ENCODE data around the gene PSD2. TPM values are rescaled to one million over a fixed set of nuclear protein-coding genes. Genes with fewer than 3 reads are reported as not detected.

Gene PSD2
- total and polyA plus RNA-seq, 2 donors, result 0.82 to 0.90 TPM

- H3K36me3 ChIP-seq (ENCODE audit: control insufficient read depth in 2 of 2, insufficient read depth in 2 of 2, low read length in 1 of 2), result no peaks in the 10 kb centered on the region
- no peaks in the 10 kb centered on the region for H3K9me3 ChIP-seq (ENCODE audit: control insufficient read depth in 2 of 2, insufficient read depth in 1 of 2, low read length in 1 of 2)
- no peaks in the 10 kb centered on the region for H3K4me1 ChIP-seq (ENCODE audit: control insufficient read depth in 2 of 2, insufficient read depth in 2 of 2, low read length in 2 of 2)
- peaks cover 0 to 2% of the 10 kb centered on the region in 2 donors for H3K27me3 ChIP-seq (ENCODE audit: control insufficient read depth in 2 of 2, insufficient read depth in 1 of 2, low read length in 1 of 2)
- no peak overlapping the region for H3K27ac ChIP-seq (ENCODE audit: low read depth in 1 of 2, low read length in 1 of 2)
- DNase-seq (ENCODE audit: low read depth in 6 of 9, low spot score in 9 of 9), result no peak
- no peak overlapping the region for H3K4me3 ChIP-seq (ENCODE audit: low read length in 2 of 2)
- 90% methylated on average over 11 of the region's 11 CpGs for WGBS
Observed at GRCh38 chr5:139814704-139815280, 19.2 kb downstream of the PSD2 start.

GRCh38 chr5:139816566-139816965 is 21.0 kb downstream of the PSD2 start:
- H3K36me3 ChIP-seq (ENCODE audit: control insufficient read depth in 2 of 2, insufficient read depth in 2 of 2, low read length in 1 of 2), result no peaks in the 10 kb centered on the region
- no peaks in the 10 kb centered on the region for H3K9me3 ChIP-seq (ENCODE audit: control insufficient read depth in 2 of 2, insufficient read depth in 1 of 2, low read length in 1 of 2)
- 95% methylated on average over 12 of the region's 12 CpGs for WGBS
- H3K4me1 ChIP-seq (ENCODE audit: control insufficient read depth in 2 of 2, insufficient read depth in 2 of 2, low read length in 2 of 2), result no peaks in the 10 kb centered on the region
- H3K27ac ChIP-seq (ENCODE audit: low read depth in 1 of 2, low read length in 1 of 2), result no peak overlapping the region
- DNase-seq (ENCODE audit: low read depth in 6 of 9, low spot score in 9 of 9), result no peak
- peaks cover 0 to 5% of the 10 kb centered on the region in 2 donors for H3K27me3 ChIP-seq (ENCODE audit: control insufficient read depth in 2 of 2, insufficient read depth in 1 of 2, low read length in 1 of 2)
- no peak overlapping the region for H3K4me3 ChIP-seq (ENCODE audit: low read length in 2 of 2)

- Histone ChIP-seq H3K36me3 (ENCODE audit: control insufficient read depth in 2 of 2, insufficient read depth in 2 of 2, low read length in 1 of 2) (no peaks in the 10 kb centered on the region), H3K27ac (ENCODE audit: low read depth in 1 of 2, low read length in 1 of 2) (no peak overlapping the region), H3K9me3 (ENCODE audit: control insufficient read depth in 2 of 2, insufficient read depth in 1 of 2, low read length in 1 of 2) (no peaks in the 10 kb centered on the region), H3K4me3 (ENCODE audit: low read length in 2 of 2) (no peak overlapping the region), H3K4me1 (ENCODE audit: control insufficient read depth in 2 of 2, insufficient read depth in 2 of 2, low read length in 2 of 2) (no peaks in the 10 kb centered on the region), H3K27me3 (ENCODE audit: control insufficient read depth in 2 of 2, insufficient read depth in 1 of 2, low read length in 1 of 2) (peaks cover 0 to 5% of the 10 kb centered on the region in 2 donors)
- 95% methylated on average over 8 of the region's 8 CpGs for WGBS
- DNase-seq (ENCODE audit: low read depth in 6 of 9, low spot score in 9 of 9), result no peak
Observed at GRCh38 chr5:139817362-139817761, 21.8 kb downstream of the PSD2 start.

GRCh38 chr5:139817970-139818369 is 22.4 kb downstream of the PSD2 start:
- Histone ChIP-seq H3K27ac (ENCODE audit: low read depth in 1 of 2, low read length in 1 of 2) (no peak overlapping the region), H3K27me3 (ENCODE audit: control insufficient read depth in 2 of 2, insufficient read depth in 1 of 2, low read length in 1 of 2) (peaks cover 0 to 5% of the 10 kb centered on the region in 2 donors), H3K4me3 (ENCODE audit: low read length in 2 of 2) (no peak overlapping the region), H3K9me3 (ENCODE audit: control insufficient read depth in 2 of 2, insufficient read depth in 1 of 2, low read length in 1 of 2) (no peaks in the 10 kb centered on the region), H3K36me3 (ENCODE audit: control insufficient read depth in 2 of 2, insufficient read depth in 2 of 2, low read length in 1 of 2) (no peaks in the 10 kb centered on the region), H3K4me1 (ENCODE audit: control insufficient read depth in 2 of 2, insufficient read depth in 2 of 2, low read length in 2 of 2) (no peaks in the 10 kb centered on the region)
- WGBS, result 89% methylated on average over 3 of the region's 3 CpGs
- DNase-seq (ENCODE audit: low read depth in 6 of 9, low spot score in 9 of 9), result no peak

- Histone ChIP-seq H3K4me1 (ENCODE audit: control insufficient read depth in 2 of 2, insufficient read depth in 2 of 2, low read length in 2 of 2) (no peaks in the 10 kb centered on the region), H3K4me3 (ENCODE audit: low read length in 2 of 2) (no peak overlapping the region), H3K27me3 (ENCODE audit: control insufficient read depth in 2 of 2, insufficient read depth in 1 of 2, low read length in 1 of 2) (peaks cover 0 to 3% of the 10 kb centered on the region in 2 donors), H3K27ac (ENCODE audit: low read depth in 1 of 2, low read length in 1 of 2) (no peak overlapping the region), H3K9me3 (ENCODE audit: control insufficient read depth in 2 of 2, insufficient read depth in 1 of 2, low read length in 1 of 2) (no peaks in the 10 kb centered on the region), H3K36me3 (ENCODE audit: control insufficient read depth in 2 of 2, insufficient read depth in 2 of 2, low read length in 1 of 2) (no peaks in the 10 kb centered on the region)
- no peak for DNase-seq (ENCODE audit: low read depth in 6 of 9, low spot score in 9 of 9)
- WGBS, result 80% methylated on average over 7 of the region's 7 CpGs
Observed at GRCh38 chr5:139820130-139820529, 24.5 kb downstream of the PSD2 start.

- 92% methylated on average over 4 of the region's 4 CpGs for WGBS
- H3K36me3 ChIP-seq (ENCODE audit: control insufficient read depth in 2 of 2, insufficient read depth in 2 of 2, low read length in 1 of 2), result no peaks in the 10 kb centered on the region
- peaks cover 0 to 3% of the 10 kb centered on the region in 2 donors for H3K27me3 ChIP-seq (ENCODE audit: control insufficient read depth in 2 of 2, insufficient read depth in 1 of 2, low read length in 1 of 2)
- no peak overlapping the region for H3K27ac ChIP-seq (ENCODE audit: low read depth in 1 of 2, low read length in 1 of 2)
- H3K9me3 ChIP-seq (ENCODE audit: control insufficient read depth in 2 of 2, insufficient read depth in 1 of 2, low read length in 1 of 2), result no peaks in the 10 kb centered on the region
- no peaks in the 10 kb centered on the region for H3K4me1 ChIP-seq (ENCODE audit: control insufficient read depth in 2 of 2, insufficient read depth in 2 of 2, low read length in 2 of 2)
- DNase-seq (ENCODE audit: low read depth in 6 of 9, low spot score in 9 of 9), result no peak
- no peak overlapping the region for H3K4me3 ChIP-seq (ENCODE audit: low read length in 2 of 2)
Observed at GRCh38 chr5:139820606-139821005, 25.0 kb downstream of the PSD2 start.

GRCh38 chr5:139821806-139822552 is 26.4 kb downstream of the PSD2 start:
- H3K4me3 ChIP-seq (ENCODE audit: low read length in 2 of 2), result no peak overlapping the region
- peaks cover 0 to 3% of the 10 kb centered on the region in 2 donors for H3K27me3 ChIP-seq (ENCODE audit: control insufficient read depth in 2 of 2, insufficient read depth in 1 of 2, low read length in 1 of 2)
- DNase-seq (ENCODE audit: low read depth in 6 of 9, low spot score in 9 of 9), result no peak
- no peak overlapping the region for H3K27ac ChIP-seq (ENCODE audit: low read depth in 1 of 2, low read length in 1 of 2)
- 93% methylated on average over 11 of the region's 11 CpGs for WGBS
- no peaks in the 10 kb centered on the region for H3K9me3 ChIP-seq (ENCODE audit: control insufficient read depth in 2 of 2, insufficient read depth in 1 of 2, low read length in 1 of 2)
- H3K4me1 ChIP-seq (ENCODE audit: control insufficient read depth in 2 of 2, insufficient read depth in 2 of 2, low read length in 2 of 2), result no peaks in the 10 kb centered on the region
- no peaks in the 10 kb centered on the region for H3K36me3 ChIP-seq (ENCODE audit: control insufficient read depth in 2 of 2, insufficient read depth in 2 of 2, low read length in 1 of 2)

- H3K4me3 ChIP-seq (ENCODE audit: low read length in 2 of 2), result no peak overlapping the region
- no peak for DNase-seq (ENCODE audit: low read depth in 6 of 9, low spot score in 9 of 9)
- 95% methylated on average over 25 of the region's 25 CpGs for WGBS
- no peaks in the 10 kb centered on the region for H3K36me3 ChIP-seq (ENCODE audit: control insufficient read depth in 2 of 2, insufficient read depth in 2 of 2, low read length in 1 of 2)
- peaks cover 0 to 3% of the 10 kb centered on the region in 2 donors for H3K27me3 ChIP-seq (ENCODE audit: control insufficient read depth in 2 of 2, insufficient read depth in 1 of 2, low read length in 1 of 2)
- no peaks in the 10 kb centered on the region for H3K9me3 ChIP-seq (ENCODE audit: control insufficient read depth in 2 of 2, insufficient read depth in 1 of 2, low read length in 1 of 2)
- H3K4me1 ChIP-seq (ENCODE audit: control insufficient read depth in 2 of 2, insufficient read depth in 2 of 2, low read length in 2 of 2), result no peaks in the 10 kb centered on the region
- no peak overlapping the region for H3K27ac ChIP-seq (ENCODE audit: low read depth in 1 of 2, low read length in 1 of 2)
Observed at GRCh38 chr5:139822553-139823425, 27.2 kb downstream of the PSD2 start.
